DMS79 (cell line): ENCODE measurements around the gene CTDSPL.

Experiments
- DNase-seq: peaks from one replicate; lab custom pipeline; 2025; lab: John Stamatoyannopoulos, UW

The CTDSPL gene

GRCh38 chr3:38002940-38003339 lies 141.3 kb downstream of the CTDSPL start:
- DNase-seq: no peak

DNA sequence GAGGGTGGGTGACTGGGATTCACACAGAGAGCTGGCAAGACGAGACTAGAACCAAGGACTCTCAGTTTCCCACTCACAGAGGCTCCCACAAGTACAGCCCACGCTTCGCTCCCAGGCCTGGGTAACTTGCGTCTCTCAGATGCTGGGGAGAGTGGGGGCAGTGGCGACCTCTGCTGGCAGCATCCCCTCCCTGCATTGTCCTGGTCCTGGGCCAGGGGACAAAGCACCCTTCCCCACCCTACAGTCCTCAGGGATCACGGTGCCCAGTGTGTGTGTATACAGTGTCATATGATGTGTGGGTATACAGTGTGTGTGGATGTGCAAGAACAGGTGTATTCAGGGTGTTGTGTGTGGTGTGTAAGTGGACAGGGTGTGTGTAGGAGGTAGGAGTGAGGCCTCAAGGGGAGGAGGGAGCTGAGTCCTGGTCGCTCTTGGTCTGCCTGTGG lies 141.7 kb downstream of the CTDSPL start:
- no peak for DNase-seq

DNA sequence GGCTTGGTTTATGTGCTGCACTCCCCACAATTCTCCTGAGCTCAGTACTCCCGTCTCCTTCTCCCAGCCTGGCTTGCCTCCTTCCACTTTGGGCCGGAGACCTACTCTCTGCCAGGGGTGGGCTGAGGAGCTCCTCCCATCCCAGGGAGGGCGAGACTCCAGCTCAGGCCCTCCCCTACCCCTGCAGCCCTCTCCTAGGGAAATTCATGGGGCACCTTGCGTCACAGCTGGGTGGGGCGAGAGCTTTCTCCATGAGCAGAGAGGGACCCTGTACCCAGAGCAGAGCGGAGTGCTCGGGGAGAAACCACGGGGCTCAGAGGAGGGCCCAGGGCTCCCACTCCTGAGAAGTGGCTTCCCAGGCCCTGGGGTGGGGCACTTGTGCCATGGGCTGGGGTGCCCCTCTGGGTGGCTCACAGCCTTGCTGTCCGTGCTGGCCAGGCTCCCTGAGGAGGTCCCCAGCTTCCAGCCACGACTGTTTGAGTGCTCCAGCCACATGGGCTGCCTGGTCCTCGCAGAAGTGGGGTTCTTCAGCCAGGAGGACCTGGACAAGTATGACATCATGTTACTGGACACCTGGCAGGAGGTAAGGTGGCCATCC lies 142.2 kb downstream of the CTDSPL start:
- no peak for DNase-seq

GRCh38 chr3:38004415-38005075 lies 142.9 kb downstream of the CTDSPL start:
- DNase-seq: no peak

DNA sequence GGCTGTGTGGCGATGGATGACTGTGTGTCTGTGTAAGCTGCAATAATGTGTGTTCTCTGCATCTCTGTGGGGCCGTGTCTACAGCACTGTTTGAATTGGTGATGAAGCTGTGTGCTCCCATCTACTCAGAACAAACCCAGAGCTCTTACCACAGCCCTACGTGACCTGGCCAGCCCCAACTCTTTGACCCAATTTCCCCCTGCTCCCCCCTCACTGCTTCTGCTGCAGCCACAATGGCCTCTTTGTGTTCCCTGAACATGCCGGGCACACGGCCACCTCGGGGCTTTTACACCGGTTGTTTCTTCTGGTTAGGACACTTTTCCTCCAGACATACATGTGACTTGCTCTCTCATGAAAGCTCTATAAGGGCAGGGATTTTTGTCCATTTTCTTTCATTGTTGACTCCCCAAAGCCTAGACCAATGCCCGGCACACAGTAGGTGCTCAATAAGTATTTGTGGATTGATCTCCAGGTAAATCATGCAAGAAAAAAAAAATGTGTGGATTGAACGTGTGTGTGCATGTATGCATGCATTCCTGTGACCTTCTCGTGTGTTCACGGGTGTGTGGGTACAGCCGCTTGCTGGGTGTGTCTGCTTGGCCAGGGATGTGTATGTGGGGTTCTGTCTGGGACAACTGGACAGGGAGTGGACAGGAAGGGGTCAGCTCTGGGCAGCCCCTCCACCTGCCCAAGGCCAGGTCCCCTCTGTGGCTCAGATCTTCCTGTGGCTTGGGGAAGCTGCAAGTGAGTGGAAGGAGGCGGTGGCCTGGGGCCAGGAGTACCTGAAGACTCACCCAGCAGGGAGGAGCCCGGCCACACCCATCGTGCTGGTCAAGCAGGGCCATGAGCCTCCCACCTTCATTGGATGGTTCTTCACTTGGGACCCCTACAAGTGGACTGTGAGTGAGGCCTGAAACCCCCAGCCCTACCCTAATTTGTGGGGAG lies 143.7 kb downstream of the CTDSPL start:
- DNase-seq: no peak

DNA sequence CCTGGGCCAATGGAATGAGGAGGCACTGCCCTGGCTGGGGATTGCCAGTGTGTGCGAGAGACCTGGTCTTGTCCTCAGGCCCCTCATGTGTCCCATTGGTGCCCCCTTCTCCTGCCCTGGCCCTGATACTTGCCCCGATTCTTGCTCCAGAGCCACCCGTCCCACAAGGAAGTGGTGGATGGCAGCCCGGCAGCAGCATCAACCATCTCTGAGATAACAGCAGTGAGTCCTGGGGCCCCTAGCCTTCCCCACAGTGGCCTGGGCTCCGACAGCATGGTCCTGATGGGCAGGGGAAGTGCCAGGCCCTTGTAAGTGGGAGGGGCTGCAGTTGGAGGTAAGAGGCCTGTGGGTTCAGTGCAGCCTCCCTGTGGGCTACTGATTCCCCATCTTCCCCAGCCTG lies 144.4 kb downstream of the CTDSPL start:
- no peak for DNase-seq

DNA sequence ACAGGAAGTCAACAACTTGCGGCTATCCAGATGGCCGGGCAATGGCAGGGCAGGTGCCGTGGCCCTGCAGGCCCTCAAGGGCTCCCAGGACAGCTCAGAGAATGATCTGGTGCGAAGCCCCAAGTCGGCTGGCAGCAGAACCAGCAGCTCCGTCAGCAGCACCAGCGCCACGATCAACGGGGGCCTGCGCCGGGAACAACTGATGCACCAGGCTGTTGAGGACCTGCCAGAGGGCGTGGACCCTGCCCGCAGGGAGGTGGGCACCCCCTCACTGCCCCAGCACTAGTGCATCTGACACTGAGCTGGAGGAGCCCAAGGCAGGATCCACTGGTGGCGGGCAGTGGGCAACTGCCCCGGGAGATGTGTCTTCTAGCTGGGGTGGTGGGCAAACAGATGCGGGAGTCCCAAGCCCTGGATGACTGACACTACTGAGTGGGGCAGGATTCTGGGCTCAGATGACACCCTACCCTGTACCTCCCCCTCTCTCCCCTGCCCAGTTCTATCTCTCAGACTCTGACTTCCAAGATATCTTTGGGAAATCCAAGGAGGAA lies 144.8 kb downstream of the CTDSPL start:
- no peak for DNase-seq

GRCh38 chr3:38007754-38008090 lies 146.0 kb downstream of the CTDSPL start:
- no peak for DNase-seq

DNA sequence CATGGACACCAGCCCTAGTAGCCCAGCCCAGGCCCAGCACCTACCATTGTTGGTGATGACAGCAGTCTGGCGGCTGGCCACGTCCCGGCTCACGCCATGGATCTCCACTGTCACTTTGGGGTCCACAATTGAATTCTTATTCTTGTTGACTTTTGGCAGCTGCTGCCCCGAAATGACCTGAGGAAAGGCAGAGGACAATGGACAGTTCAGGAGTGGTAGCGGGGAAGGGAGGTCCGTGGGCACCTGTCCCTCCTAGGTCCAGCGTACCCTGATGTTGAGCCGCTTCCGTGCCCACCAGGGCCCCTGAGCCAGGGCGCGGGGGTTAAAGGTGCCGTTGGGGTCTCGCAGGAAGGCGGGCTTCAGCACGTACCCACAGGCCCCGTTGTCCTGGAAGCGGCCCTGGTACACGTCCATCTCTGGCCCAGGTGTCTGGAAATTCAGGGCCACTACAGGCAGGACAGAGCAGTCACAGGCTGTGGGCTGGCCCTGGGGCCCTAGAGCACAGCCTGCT lies 146.6 kb downstream of the CTDSPL start:
- DNase-seq: no peak

DNA sequence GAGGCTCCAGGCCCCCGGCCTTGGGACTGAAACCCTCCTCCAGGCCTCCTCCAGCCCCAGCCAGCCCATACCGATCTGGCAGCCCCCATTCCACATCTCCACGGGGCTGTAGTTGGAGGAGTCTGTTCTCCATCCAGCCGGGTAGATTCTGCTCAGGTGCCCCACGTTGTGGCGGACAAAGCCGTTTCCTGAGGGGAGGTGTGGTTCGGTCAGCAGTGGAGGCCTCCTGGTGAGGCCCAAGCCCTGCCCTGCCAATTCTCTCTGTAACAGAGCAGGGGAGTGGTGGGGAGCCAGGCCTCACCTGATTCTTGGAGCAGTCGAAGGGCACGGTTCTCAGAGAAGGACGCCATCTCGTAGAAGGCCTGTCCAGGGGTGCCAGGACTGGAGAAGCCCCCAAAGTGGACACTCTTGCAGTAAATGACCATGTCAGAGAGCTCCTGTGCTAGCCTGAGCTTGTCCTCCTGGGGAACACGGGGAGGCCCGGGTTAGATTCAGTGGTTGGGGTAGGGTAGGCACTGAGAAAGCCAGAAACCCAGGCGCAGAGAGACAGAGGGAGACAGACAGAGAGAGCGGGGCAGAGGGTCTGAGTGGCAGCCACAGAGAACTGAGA lies 147.4 kb downstream of the CTDSPL start:
- DNase-seq: no peak

DNA sequence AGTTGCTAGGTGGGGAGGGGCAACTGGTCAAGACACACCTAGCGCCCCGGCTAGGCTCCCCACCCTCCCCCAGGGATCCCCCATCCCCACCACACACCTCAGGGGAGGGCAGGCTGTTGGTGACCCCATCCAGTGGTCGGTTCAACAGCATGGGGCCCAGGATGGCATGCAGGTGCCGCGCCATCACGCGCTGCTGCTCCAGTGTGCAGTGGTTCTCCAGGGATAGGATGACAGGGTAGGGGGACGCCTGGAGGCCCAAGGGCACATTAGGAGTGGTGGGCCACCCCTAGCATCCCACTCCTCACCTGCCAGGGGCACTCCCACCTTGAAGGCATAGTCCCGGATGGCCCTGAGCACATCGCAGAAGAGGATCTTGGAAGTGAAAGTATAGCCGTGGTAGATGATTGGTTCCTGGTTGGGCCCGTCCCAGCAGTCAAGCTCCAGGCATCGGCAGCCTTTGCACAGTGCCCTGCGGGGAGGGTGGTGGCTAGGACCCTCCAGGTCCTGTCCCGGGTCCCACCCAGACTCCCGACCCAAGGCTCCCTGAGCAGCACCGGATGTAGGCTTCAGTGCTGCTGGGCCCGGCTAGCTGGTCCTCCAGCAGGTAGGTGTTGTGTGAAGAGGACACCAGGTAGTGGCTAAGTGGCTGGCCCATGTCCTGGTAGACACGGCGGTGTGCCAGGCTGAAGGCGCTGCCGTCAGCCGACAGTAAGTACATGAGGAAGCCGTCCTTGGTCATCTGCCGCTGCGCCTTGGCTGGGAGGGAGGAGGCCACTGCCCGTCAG lies 148.3 kb downstream of the CTDSPL start:
- no peak for DNase-seq

DNA sequence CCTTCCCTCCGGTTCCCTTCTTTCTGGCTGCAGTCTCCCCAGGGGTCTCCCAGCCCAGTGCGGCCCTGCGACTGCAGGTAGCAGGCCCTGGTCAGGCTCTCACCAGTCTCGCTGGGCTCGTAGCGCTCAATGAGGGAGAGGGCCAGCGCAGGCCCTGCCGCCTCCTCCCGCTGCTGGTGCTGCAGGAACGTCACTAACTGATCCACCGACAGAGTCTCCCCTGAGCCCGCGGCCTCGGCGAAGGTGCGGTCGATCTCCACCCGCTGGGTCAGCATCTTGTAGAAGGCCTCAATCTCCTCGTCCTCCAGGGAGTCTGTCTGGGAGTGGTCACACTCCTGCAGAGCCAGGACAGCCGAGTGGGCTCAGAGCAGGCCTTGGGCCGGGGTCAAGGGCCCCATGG lies 149.4 kb downstream of the CTDSPL start:
- no peak for DNase-seq

- no peak for DNase-seq
Measured at GRCh38 chr3:38015485-38015884, 153.8 kb downstream of the CTDSPL start.

- no peak for DNase-seq
Measured at GRCh38 chr3:38015984-38016383, 154.3 kb downstream of the CTDSPL start.

GRCh38 chr3:38016410-38016809 lies 154.7 kb downstream of the CTDSPL start:
- DNase-seq: no peak

DNA sequence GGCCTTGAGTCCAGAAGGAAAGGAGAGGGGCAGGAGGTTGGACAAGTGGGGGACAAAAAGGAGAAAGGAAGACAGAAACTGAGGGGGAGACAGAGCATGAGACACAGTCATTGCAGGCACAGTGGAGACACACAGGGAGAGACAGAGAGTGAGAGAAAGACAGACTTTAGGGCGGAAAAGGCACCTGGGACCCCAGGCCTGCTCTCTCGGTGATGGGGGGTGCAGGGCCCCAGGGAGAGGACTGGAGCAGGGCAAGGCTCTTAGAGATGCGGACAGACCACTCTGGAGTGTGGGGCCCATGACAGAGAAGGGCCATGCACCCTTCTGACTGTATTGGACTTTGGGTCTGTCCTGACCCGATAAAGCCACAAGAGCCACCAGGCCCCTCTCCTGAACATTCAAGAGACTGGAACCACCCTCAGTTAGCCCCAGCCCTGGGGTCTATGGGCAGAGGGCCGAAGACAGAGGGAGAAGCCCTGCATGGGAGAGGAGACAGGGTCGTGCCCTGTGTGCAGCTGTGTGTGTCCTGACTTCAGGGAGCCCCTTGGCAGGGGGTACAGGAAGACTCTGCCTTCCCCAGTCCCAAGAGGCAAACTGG lies 155.3 kb downstream of the CTDSPL start:
- DNase-seq: no peak

DNA sequence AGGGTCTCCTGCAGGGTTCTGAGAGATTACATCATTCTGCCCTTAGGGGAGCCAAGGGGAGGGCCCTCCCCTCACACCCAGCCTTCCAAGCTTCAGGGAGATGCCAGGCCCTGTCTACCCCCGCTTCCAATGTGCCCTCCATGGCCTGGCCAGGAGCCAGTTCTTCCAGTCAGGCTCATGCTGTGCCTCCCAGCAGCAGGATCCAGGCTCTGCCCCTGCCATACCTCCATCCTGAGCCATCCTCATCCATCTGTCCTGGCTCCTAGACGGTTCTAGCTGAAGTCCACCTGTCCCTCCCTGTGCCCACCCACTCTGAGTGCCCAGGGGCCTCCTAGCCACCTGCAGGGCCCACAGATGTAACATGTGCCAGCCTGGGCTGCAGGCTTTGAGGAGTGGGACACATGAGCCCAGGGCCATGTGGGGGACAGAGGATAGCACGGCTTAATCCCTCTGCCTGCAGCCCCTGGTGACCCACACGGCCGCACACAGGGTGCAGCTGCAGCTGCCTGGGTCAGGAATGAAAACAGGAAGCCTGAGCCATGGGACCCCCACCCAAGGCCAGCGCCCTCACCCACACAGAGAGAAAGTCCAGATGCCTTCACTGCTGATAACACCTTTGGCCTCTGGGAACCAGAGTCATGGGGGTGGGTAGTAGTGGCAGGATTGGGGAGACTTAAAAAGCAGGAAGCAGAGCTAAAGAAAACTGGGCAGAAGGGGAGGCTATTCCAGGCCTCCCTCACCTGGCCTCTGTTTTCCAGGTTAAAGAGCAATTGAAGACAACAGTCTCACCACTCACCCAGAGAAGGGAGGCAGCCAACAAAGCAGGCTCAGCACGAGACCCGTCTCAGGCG lies 156.0 kb downstream of the CTDSPL start:
- DNase-seq: no peak

GRCh38 chr3:38018296-38019266 lies 156.9 kb downstream of the CTDSPL start:
- DNase-seq: no peak
